GM21529 (cell line): ENCODE measurements around the gene ZNF436.
A peak's percentile ranks its signal among the peaks of the same experiment; 100 is the strongest.

ENCODE experiments used
- ATAC-seq: cut with Tn5 transposase; IDR thresholded peaks from one replicate; pipeline ENCODE4 v1.9.1; 2021; ENCODE audit not compliant: unreplicated experiment

ZNF436 gene

DNA sequence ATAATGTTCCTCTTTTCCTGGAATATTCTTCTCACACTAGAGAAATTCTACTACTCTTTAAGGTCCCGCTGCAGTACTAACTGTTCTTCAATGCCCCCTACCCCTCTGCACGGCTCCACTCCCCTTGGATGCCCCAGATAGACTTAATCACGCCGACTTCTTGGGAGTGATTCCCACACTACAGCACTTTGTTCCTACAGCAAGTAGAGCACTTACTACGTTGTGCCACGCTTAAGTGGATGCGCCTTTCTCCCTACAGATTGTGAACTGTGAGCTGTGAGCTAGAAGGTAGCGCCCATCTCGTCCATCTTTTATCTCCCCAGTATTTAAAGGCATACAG is 2.2 kb downstream of the ZNF436 start:
- no peak for ATAC-seq

DNA sequence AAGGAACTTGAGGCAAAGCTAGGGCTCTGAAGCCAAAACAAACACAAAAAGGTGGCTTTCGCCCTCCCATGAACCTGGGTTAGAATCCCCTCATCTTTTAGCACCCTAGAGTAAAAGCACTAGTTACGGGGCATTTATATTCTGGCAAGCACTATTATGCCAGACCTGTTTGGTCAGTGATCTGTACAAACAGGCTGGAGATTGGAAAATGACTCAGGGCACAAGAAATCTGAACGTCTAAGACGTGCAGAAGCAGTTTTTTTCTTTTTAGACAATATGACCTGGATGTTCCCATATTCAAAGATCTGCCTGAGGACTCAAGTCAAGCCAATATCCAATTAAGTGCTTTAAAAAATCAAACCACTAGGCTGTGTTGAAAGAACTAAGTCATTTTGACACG is 3.0 kb downstream of the ZNF436 start:
- no peak for ATAC-seq

DNA sequence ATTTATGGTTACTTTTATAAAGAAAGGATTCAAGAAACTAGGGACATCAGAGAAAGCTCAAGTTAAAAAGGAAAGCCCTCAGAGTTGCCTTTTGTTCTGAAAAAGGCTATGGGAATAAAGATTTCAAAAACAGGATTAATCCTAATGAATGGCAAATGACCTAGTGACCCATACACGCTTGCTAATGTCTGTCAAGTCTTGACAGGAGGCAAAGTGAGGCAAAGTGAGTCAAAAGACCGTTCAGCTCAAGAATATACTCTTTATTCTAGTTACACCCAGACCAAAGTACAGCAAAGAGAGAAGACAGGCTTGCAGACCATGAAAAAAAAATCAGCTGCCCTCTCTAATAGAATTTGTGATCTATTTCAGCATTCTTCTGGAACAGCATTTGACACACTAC is 3.5 kb downstream of the ZNF436 start:
- ATAC-seq = no peak

DNA sequence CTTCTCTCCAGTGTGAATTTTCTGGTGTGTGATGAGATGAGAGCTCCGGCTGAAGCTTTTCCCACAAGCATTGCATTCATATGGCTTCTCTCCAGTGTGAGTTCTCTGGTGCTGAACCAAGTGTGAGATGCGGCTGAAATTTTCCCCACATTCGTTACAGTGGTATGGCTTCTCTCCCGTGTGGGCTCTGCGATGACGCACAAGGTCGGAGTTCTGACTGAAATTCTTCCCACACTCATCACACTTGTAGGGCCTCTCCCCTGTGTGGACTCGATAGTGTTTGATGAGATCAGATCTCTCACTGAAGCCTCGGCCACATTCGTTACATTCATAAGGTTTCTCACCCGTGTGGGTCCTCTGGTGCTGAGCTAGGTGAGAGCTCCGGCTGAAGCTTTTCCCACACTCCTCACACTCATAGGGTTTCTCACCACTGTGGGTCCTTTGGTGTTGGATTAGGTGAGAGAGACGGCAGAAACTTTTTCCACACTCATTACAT is 7.4 kb downstream of the ZNF436 start:
- ATAC-seq = no peak

DNA sequence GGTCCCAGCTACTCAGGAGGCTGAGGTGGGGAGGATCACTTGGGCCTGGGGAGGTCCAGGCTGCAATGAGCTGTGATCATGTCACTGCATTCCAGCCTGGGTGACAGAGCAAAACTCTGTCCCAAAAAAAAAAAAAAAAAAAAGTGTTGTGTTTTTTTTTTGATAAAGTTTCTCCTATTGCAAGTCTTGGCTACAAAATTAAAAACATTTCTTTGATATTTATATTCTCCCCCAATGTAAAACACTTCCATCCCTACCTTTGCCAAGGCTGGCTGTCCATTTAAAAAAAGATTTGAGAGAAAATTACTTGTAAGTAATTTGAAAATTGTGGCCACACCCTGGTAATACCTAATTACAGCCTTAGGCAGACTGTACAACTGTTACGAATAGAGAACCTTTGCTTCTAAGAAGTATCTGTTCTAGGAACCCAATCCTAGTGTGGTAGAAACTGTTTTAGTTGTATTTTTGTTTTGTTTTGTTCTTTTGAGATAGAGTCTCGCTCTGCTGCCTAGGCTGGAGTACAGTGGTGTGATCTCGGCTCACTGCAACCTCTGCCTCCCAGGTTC is 11.2 kb downstream of the ZNF436 start:
- ATAC-seq = no peak

DNA sequence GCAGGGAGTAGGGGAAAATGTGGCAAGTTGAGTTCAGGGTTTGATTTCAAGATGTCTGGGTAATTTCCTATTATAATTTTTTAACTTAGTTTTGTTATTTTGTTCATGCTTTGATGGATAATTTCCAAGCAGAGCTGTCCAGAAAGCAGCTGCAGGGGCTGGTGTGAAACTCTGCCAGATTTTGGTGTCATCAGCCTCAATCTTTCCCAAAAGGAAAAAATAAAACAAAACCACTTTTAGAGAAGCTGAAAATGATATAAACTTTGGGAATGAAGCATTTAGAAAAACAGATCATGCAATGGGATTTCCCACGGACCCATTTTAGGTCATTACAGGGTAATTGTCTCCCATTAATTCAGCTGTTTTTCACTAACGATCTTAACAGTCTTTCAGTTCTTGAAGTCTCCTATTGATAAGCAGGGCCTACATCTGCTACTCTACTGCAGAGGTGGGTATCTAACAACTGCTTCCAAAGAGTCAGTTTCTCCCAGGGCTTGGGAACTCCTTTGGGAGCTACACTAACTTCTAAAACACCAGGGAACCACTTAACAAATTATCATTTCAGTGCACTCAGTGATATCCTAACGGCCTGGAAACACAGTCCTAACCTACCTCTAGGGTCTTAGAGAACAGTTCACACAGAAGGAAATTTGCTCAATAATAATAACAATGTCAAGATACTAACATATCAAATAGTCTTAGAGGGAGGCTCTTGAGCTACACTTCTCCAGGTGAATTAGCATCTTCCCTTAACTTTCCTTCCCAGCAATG is 12.3 kb downstream of the ZNF436 start:
- ATAC-seq = no peak

DNA sequence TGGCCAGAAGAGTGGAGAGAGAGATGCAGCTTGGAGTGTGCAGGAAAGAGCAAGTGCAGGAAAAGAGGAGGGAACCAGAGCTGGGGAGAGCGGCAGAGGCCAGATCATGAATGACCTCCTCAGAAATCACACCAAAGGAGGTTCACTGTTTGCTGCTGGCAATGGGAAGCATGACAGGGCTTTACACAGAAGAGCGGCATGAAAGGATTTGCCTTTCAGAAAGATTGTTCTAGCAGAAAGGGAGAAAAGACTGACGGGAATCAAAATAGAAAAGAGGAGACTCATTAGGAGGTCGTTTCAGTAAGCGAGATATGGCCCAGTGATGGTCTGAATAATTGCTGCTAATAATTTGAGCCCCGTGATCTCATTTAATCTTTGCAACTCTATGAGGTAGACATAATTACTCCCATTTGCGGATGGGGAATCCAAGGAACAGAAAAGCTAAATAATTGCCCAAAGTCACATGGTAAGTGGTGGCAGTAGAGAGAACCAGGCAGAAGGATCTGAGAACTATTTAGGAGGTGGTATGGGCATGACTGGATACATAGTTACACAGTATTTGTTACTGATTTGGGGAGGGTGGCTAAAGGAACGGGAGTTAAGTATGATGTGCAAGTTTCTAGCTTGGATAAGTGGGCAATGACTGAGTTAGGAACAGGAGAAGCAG is 13.0 kb downstream of the ZNF436 start:
- no peak for ATAC-seq

DNA sequence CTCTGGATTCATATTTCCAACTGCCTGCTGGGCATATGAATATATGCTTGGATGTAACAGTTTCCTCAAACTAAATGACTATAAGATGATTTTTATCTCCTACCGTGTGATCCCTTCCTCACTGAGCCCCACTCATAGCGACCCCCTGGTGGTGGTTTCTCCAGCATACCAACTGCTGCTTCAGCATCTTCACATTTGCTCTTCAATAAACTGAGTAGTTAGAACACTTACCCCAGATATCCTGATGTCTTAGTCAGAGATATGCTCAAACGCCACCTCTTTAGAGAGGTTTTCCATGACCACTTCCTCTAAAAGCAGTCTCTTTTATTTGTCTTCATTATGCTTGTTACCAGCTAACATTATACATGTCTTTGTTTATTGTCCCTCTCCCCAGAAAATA is 15.4 kb downstream of the ZNF436 start:
- ATAC-seq = no peak

DNA sequence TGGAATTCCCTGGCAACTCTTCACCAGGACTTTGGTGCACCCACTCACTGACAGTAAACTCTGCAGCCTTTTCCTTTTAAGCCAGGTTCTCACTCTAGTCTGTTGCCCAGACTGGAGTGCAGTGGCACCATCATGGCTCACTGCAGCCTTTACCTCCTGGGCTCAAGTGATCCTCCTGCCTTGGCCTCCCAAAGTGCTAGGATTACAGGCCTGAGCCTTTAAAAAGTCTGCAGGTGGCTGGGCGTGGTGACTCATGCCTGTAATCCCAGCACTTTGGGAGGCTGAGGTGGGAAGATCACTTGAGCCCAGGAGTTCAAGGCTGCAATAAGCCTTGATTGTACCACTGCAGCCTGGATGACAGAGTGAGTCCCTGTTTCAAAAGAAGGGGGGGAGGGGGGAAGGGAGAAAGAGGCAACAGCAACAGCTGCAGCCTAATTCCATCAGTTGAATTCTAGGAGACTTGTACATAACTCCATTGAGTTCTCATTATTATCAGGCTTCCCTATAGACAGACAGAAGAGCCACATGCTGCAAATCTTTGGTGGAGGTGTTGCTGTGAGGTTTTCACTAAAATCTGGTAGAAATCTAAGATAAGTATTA is 17.4 kb downstream of the ZNF436 start:
- ATAC-seq = no peak

DNA sequence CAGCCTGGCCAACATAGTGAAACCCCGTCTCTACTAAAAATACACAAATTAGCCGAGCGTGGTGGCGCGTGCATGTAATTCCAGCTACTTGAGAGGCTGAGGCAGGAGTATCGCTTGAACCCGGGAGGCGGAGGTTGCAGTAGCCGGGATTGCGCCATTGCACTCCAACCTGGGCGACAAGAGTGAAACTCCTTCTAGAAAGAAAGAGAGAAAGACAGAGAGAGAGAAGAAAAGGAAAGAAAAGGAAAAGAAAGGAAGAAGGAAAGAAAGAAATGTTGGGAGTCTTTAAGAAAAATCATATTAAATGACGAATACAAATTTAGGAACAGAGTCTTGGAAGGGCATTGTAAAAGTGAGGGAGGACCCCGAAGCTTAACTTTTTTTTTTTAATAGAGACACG is 23.7 kb downstream of the ZNF436 start:
- ATAC-seq = no peak

DNA sequence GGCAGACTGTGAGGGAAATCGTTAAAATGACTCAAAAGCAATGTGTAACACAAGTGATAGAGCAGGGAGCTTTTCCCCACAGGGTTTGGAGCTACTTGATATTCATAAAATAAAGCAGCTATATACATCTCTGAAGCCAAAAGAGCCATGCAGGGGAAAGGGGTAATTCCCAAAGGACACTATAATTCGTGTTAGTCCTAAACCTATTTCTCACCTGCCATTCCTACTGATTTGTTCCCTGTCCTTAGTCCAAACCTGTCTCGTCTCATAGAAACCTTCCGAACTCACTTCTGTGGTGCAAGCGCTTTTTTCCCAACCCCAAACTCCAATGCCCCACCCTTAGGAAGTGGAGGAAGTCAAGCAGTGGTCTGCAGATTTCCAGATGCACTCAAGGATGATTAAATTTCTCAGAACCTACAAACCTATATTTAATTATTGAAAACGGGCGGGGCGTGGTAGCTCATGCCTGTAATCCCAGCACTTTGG is 24.6 kb downstream of the ZNF436 start:
- no peak for ATAC-seq

DNA sequence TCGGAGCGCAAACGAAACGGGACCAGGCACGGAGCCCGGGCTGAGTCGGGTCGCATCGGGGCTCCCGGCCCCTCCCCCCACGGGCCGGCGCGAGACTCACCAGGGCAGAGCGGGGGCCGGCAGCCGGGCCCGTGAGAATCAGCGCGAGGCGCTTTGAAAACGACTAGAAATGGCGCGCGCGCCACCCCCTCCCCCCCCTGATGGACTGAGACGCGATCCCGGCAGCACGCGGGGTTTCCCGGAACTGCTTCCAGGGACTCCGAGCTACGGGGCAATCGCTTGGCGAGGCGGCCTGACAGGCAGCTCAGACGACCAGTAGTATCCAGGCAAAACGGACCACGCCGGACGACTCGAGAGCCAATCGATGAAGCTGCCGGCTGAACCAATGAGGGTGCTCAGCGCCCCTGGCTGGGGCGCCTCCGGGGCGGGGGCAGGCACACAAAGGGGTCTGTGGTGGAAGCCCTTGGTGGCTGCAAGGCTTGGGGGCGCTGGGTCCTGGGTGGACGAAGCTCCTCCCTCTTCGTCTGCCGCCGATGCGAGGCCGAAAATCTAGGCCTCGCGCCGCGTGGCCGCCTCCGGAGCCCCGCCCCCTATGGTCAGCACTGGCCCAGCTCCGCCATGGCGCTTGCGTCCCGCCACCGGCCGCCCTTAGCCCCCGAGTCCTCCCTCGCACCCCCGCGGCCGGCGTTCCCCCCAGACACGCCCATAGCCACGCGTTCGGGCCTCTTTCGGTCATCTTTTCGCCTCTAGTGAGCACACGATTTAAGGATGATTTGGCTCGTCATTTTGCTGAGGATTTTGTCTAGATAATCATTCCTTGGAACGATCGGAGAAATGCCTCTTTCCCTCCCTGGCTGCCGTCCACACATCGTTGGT is 25.3 kb downstream of the ZNF436 start, which contains the start of gene HNRNPR:
HNRNPR (minus strand) TSS at position 174 of the 876 bp plus-strand sequence. CDS start 3,276 bp downstream, outside the sequence.
- ATAC-seq = peak; percentile 93

DNA sequence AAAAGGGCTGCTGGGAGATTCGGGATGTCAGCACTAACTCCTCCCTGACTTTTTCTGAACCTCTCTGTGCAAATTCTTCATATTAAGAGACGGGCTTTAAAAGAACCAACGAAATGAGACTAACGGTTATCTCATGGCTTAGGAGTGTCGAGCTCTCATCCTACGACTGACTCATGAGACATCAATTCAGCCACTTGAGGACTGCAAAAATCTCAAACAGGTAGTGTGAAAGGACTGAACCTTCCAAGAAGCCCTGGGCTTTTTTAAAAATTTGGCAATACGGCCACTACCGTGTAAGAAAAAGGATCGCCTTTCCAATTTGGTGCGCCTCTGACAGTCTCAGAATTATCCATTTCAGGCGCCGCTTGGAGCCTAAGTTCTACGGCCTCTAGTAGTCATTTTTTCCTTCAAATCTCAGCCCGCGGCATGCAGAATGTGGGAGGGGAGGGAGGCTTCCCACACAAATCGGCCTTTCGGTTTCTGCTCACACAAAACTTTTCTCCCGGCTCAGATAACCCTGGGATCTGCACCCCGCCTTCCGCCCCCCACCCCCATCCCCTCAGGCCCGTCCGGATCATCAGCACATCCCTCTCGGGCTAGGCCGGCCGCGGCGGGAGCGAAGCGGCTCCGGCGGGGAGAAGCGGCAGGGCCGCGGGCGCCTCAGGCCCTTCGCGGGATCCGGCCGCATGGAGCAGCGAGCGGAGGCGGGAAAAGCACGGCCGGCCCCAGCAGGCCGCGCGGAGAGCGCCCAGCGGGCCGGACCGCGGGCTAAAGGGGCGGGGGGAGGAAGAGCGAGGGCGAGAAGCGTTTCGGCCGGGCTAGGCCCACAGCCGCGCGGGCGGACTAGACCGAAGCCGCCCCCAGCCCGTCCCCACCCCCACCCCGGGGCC is 26.2 kb downstream of the ZNF436 start:
- ATAC-seq = no peak

DNA sequence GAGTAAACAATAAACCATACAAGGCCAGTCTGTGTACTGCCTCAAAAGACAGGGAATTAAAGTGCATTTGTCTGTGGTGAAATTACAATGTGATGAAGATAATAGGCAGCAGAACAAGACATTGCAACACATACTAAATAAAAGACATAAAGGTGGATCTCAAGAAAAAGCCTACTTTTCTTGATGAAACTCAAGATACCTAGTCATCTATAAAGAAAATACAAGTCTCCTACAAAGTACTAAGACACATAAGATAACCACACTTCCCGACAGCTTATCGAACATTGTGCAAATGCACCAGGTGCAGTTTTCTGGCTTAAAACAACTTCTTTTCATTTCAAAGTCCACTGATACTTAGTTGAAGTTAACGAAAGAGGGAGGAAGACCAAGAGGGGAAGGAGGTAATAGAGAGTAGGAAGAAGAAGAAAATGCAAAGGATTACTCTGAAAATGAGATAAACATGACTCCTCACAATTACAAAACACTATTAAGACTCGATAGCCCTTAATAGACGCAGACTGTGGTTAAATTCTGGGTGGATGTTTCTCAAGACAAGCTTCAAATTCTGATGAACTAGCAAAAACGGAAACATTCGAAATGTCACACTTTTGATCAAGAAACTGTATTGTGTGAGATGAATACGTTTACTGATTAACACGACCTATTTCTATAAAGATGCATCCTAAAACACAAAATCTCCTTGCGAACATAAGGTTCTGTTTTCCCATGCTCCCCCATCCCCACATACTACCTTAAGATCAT is 27.5 kb downstream of the ZNF436 start:
- ATAC-seq = no peak

DNA sequence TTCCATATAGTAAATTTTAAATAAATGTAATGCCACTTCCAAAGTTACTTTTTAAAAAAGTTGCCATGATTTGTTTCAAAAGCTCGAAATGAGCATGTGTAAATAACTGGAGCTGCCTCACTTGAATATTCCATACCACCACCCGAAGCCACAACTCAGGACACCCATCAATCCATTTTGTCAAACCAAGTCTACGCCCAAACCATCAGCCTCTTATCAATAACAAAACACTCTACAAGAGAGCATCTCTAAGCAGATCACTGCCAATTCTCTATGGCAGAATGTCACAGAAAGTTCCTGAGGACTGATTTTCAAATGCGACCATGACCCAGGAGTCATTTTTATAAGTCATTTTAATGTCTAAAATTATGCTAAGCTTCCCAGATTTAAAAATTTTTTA is 30.0 kb downstream of the ZNF436 start:
- no peak for ATAC-seq

DNA sequence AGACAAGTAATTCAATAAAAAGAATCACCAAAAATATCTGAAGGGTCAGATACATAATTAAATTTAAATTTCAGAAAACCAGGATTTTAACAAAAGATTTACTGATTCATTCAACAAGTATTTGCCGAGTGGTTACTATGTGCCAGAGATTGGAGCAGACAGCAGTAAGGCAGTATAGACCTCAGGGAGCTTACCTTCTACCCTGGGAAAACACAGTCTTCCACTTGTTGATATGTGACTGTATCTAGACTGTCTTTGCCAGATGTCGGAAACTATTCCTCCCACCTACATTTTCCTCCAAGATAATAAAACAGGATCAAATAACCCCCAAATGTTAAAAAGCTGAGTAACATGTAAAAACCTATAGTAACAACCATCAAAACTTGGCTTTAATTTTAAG is 31.8 kb downstream of the ZNF436 start:
- ATAC-seq = no peak

DNA sequence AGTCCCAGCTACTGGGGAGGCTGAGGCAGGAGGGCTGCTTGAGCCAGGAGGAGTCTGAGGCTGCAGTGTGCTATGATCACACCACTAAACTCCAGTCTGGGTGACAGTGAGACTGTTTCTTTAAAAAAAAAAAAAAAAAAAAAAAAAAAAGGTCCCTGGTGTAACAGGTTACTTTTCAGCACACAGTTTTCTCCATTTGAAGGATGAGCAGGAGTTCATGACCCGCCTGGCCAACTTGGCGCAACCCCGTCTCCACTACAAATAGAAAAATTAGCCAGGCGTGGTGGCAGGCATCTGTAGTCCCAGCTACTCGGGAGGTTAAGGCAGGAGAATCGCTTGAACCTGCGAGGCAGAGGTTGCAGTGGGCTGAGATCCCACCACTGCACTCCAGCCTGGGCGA is 37.9 kb downstream of the ZNF436 start:
- ATAC-seq = no peak

DNA sequence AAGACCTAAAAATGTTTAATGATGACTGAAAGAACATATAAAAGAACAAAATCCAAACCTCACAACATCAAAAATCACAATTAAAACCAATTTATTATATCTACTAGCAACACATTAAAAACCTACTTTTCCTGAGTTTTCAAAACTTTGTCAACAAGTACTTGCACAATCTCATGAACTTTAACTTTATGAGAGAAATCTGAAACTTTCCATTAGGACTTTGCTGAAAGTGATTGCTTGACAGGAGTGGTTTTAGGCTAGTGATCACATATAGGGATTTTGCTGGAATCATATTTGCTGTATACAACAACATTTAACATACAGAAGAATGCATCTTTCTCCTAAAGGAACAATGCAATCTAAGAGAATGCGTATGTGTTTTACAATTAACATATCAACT is 38.8 kb downstream of the ZNF436 start:
- no peak for ATAC-seq

DNA sequence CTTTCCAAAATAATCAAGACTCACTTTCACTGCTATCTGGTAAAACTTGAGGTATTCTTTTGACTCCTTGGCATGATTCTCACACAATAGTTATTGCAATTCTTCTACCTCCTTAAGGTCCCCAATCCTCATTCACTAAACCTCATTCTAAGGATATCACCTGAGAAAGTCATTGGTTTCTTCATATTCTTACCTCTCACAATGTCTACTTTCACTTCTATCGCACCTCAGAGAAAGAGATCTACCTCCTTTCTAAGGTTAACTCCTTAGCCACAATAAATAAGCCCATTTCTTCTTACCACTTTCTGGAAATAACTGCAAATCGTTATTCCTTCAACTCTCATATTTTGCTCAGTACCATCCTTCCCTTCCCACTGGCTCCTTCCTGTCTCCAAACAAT is 44.2 kb downstream of the ZNF436 start:
- ATAC-seq = no peak
